GM21529 (cell line): ENCODE measurements around the gene TSHZ3.

ENCODE experiments used
- ATAC-seq: cut with Tn5 transposase; IDR thresholded peaks from one replicate; pipeline ENCODE4 v1.9.1; 2021; ENCODE audit not compliant: unreplicated experiment

TSHZ3 gene

GRCh38 chr19:31349160-31349881 is at the start of gene TSHZ3:
Gene TSHZ3, minus strand, starts transcription at chr19:31349436. Its CDS starts 217 bp downstream, at chr19:31349219.
- no peak for ATAC-seq

- ATAC-seq = no peak
Measured at GRCh38 chr19:31397308-31397707, 48.1 kb upstream of the TSHZ3 start.

- no peak for ATAC-seq
Measured at GRCh38 chr19:31392464-31392863, 43.2 kb upstream of the TSHZ3 start.

- no peak for ATAC-seq
Measured at GRCh38 chr19:31391518-31391917, 42.3 kb upstream of the TSHZ3 start.

GRCh38 chr19:31390711-31391110 is 41.5 kb upstream of the TSHZ3 start:
- no peak for ATAC-seq

- ATAC-seq = no peak
Measured at GRCh38 chr19:31389874-31390273, 40.6 kb upstream of the TSHZ3 start.

GRCh38 chr19:31387717-31388301 is 38.6 kb upstream of the TSHZ3 start:
- ATAC-seq = no peak

GRCh38 chr19:31386806-31387205 is 37.6 kb upstream of the TSHZ3 start:
- no peak for ATAC-seq

GRCh38 chr19:31385744-31386143 is 36.5 kb upstream of the TSHZ3 start:
- ATAC-seq = no peak

GRCh38 chr19:31383553-31383952 is 34.3 kb upstream of the TSHZ3 start:
- no peak for ATAC-seq

GRCh38 chr19:31380854-31381253 is 31.6 kb upstream of the TSHZ3 start:
- ATAC-seq = no peak

GRCh38 chr19:31378404-31378803 is 29.2 kb upstream of the TSHZ3 start:
- ATAC-seq = no peak

- ATAC-seq = no peak
Measured at GRCh38 chr19:31377736-31378135, 28.5 kb upstream of the TSHZ3 start.

GRCh38 chr19:31372246-31372781 is 23.1 kb upstream of the TSHZ3 start:
- no peak for ATAC-seq

GRCh38 chr19:31370216-31370615 is 21.0 kb upstream of the TSHZ3 start:
- ATAC-seq = no peak

- no peak for ATAC-seq
Measured at GRCh38 chr19:31364963-31365362, 15.7 kb upstream of the TSHZ3 start.

GRCh38 chr19:31361728-31362127 is 12.5 kb upstream of the TSHZ3 start:
- no peak for ATAC-seq

GRCh38 chr19:31357315-31357673 is 8.1 kb upstream of the TSHZ3 start:
- no peak for ATAC-seq

GRCh38 chr19:31356587-31357314 is 7.5 kb upstream of the TSHZ3 start:
- ATAC-seq = no peak

- ATAC-seq = no peak
Measured at GRCh38 chr19:31355665-31356289, 6.5 kb upstream of the TSHZ3 start.
